ENCODE measurements around the gene UCP2. TPM values are rescaled to one million over a fixed set of nuclear protein-coding genes. Genes with fewer than 3 reads are reported as not detected.
A peak's percentile ranks its signal among the peaks of the same experiment; 100 is the strongest.

UCP2 gene
- total RNA-seq, result 6.1 TPM

GRCh38 chr11:73982595-73982989, at the start of gene UCP2:
UCP2 (minus strand) TSS chr11:73982843; CDS start chr11:73978378, 4,465 bp downstream.
- DNase-seq (ENCODE audit: low spot score) (no peak), ATAC-seq (peak; percentile 78)

GRCh38 chr11:74030723-74031676, 48.4 kb upstream of the UCP2 start:
- DNase-seq (ENCODE audit: low spot score), result no peak
- ATAC-seq, result no peak

- DNase-seq (ENCODE audit: low spot score), result no peak
- no peak for ATAC-seq
Measured at GRCh38 chr11:74025467-74026166, 43.0 kb upstream of the UCP2 start.

- ATAC-seq (no peak), DNase-seq (ENCODE audit: low spot score) (no peak)
Measured at GRCh38 chr11:74024261-74025029, 41.8 kb upstream of the UCP2 start.

GRCh38 chr11:74023276-74023675, 40.6 kb upstream of the UCP2 start:
- ATAC-seq (no peak), DNase-seq (ENCODE audit: low spot score) (no peak)

- no peak for ATAC-seq
- DNase-seq (ENCODE audit: low spot score), result no peak
Measured at GRCh38 chr11:74022546-74022945, 39.9 kb upstream of the UCP2 start.

GRCh38 chr11:74021998-74022397, 39.4 kb upstream of the UCP2 start:
- DNase-seq (ENCODE audit: low spot score) (no peak), ATAC-seq (no peak)

GRCh38 chr11:74020539-74020938, 37.9 kb upstream of the UCP2 start:
- ATAC-seq, result no peak

GRCh38 chr11:74019860-74020259, 37.2 kb upstream of the UCP2 start:
- DNase-seq (ENCODE audit: low spot score) (no peak), ATAC-seq (no peak)

More at GRCh38 chr11:74020539-74020938, 37.9 kb upstream of the UCP2 start:
- DNase-seq (ENCODE audit: low spot score), result no peak

GRCh38 chr11:74019104-74019738, 36.6 kb upstream of the UCP2 start:
- DNase-seq (ENCODE audit: low spot score) (peak; percentile 85), ATAC-seq (peak; percentile 76)

GRCh38 chr11:74018331-74019005, 35.8 kb upstream of the UCP2 start:
- ATAC-seq (peak; percentile 87), DNase-seq (ENCODE audit: low spot score) (peak; percentile 97)

- ATAC-seq (no peak), DNase-seq (ENCODE audit: low spot score) (no peak)
Measured at GRCh38 chr11:74017631-74018030, 35.0 kb upstream of the UCP2 start.

GRCh38 chr11:74015919-74016684, 33.5 kb upstream of the UCP2 start:
- ATAC-seq (no peak), DNase-seq (ENCODE audit: low spot score) (no peak)

GRCh38 chr11:74014880-74015279, 32.2 kb upstream of the UCP2 start:
- DNase-seq (ENCODE audit: low spot score) (no peak), ATAC-seq (no peak)

- DNase-seq (ENCODE audit: low spot score), result no peak
- no peak for ATAC-seq
Measured at GRCh38 chr11:74013141-74013540, 30.5 kb upstream of the UCP2 start.

GRCh38 chr11:74012074-74012809, 29.6 kb upstream of the UCP2 start:
- DNase-seq (ENCODE audit: low spot score) (no peak), ATAC-seq (no peak)

- no peak for DNase-seq (ENCODE audit: low spot score)
- no peak for ATAC-seq
Measured at GRCh38 chr11:74011360-74012073, 28.9 kb upstream of the UCP2 start.

All from left lobe of liver (tissue), 2 donors.